DMS53 (cell line): ENCODE results near the gene KCNQ1.

Source experiments
- DNase-seq: peaks from one replicate; lab custom pipeline; 2025; lab: John Stamatoyannopoulos, UW

KCNQ1 gene

GRCh38 chr11:2883979-2884815 is 439.4 kb downstream of the KCNQ1 start:
- no peak for DNase-seq

DNA sequence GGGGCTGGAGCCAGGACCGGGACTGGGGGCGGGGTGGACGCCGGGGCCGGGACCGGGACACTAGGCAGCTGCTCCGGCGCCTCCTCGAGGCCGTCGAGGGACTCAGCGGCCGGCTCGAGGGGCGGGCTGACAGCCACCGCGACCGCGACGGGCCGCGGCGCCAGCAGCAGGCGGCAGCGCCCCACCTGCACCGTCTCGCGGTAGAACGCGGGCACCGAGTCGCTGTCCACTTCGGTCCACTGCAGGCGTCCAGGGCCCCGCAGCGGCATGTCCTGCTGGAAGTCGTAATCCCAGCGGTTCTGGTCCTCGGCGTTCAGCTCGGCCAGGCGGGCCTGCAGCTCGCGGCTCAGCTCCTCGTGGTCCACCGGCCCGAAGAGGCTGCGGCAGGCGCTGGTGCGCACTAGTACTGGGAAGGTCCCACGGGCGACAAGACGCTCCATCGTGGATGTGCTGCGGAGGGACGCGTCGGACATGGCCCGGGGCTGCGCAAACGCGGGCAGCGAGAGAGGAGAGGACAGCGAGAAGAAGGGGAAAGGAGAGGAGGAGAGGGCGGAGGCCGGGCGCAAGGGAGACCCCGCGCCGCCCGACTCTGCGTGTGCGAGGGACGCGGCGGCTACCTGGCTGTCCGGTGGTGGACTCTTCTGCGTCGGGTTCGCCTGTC is 440.3 kb downstream of the KCNQ1 start:
- peak; percentile 73 for DNase-seq

DNA sequence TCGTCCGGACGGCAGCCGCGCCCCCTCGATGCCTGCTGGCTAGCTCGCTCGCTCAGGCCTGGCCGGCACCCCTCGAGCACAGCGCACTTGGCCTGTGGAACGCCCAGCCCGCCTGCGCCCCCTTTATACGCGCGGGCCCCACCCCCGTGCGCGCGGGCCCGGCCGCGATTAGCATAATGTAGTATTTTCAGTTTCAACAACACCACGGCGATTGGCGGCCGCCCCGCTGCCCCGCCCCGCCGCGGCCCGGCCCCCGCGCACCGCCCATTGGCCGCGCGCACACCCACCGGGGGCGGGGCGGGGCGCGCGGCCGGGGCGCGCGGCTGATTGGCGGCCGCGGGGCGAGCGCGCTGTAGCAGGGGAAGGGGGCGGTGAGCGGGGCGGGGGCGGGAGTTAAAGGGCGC is 440.9 kb downstream of the KCNQ1 start, which contains the start of gene CDKN1C:
CDKN1C (minus strand) TSS at position 98 of the 404 bp plus-strand sequence. CDS start 319 bp downstream, outside the sequence.
- peak; percentile 90 for DNase-seq

DNA sequence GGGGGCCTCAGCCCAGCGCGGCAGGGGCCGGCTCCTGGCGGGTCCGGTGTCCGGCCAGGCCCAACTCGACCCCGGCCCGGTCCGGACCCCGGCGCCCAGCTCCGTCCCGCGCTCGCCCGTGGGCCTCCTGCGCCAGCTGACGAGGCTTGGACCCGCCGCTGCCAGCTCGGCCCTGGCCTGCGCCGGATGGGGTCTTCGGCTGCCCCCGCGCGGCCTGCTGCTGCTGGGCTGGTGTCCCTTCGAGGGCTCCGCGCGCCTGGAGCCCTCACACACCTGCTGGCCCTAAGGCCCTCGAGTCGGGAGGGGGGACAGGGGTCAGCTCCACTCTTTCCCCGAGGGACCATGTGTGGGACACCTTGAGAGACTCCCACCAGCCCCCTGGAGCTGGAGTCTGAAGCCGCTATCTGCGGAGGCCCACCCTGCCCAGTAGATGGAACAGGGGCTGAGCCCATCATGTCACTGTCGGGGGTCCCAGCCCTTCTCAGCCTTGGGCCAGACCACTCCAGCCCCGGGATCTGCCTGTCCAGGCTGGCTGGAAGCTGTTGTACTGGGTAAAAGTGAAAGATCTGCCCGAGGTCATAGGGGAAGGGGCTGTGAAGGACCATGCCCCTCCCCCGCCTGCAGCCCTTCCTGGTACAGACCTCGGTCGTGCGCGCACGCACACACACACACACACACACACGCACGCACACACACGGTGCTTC is 441.5 kb downstream of the KCNQ1 start:
- DNase-seq: peak; percentile 65

- no peak for DNase-seq
Observed at GRCh38 chr11:2886936-2887335, 442.1 kb downstream of the KCNQ1 start.

DNA sequence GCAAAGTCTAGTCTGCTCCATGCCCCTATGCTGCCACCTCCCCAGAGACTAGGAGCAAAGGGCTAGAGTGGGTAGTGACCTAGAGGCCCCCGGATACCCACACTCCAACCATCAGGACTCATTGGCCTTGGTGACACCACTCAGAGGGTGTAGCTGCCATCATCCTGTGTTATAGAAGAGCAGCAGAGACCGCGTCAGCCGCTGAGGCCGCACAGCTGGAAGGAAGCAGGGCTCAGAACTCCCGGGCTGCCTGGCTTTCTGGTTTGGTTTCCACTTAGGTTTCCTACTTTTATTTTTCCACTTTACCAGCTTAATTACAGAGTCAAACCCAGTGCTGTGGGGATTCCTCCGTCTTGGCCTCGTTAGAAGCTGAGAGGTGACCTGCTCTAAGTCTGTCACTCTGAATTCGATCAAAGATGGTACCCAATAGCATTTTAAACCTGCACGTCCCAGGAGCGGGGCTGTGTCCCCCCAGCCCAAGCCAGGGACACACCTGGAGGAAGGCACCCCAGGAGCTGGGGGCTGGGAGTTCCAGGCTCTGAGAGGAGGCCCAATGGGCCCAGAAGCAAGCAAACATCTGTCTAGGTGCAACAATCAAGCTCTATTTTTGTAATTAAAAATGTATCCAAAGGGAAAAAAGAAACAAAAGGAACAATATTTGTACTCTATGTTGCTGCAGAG is 442.8 kb downstream of the KCNQ1 start:
- peak; percentile 41 for DNase-seq

DNA sequence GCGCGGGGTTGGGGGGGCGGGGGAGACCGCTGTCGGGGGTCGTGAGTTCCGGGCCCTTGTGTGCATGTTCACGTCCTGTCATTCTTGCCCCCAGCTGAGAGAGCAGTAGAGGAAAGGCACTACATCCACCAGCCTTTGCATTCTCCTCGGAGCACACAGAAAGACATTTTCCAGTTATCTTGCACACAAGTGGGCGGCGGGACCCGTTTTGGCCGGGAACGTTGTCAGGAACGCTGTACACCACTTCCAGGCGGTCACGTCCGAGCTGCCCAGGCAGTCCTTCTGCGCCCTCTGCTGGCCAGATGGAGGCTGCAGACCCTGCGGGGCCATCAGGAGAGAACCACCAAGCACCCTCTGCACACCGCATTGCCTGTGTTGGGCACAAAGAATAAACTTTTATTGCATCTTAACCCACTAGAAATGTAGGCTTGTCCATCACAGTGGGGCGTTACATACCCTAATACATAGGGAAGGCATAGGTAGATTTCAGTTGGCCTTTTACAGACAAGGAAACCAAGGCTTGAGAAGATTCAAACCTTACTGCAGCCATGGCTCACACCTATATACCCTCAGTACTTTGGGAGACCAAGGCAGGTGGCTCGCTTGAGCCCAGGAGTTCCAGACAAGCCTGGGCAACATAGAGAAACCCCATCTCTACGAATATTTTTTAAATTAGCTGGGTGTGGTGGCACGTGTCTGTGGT is 443.6 kb downstream of the KCNQ1 start:
- peak; percentile 93 for DNase-seq

- DNase-seq: no peak
Observed at GRCh38 chr11:2889362-2890273, 444.8 kb downstream of the KCNQ1 start.

GRCh38 chr11:2890466-2891294 is 445.9 kb downstream of the KCNQ1 start:
- DNase-seq: peak; percentile 89

DNA sequence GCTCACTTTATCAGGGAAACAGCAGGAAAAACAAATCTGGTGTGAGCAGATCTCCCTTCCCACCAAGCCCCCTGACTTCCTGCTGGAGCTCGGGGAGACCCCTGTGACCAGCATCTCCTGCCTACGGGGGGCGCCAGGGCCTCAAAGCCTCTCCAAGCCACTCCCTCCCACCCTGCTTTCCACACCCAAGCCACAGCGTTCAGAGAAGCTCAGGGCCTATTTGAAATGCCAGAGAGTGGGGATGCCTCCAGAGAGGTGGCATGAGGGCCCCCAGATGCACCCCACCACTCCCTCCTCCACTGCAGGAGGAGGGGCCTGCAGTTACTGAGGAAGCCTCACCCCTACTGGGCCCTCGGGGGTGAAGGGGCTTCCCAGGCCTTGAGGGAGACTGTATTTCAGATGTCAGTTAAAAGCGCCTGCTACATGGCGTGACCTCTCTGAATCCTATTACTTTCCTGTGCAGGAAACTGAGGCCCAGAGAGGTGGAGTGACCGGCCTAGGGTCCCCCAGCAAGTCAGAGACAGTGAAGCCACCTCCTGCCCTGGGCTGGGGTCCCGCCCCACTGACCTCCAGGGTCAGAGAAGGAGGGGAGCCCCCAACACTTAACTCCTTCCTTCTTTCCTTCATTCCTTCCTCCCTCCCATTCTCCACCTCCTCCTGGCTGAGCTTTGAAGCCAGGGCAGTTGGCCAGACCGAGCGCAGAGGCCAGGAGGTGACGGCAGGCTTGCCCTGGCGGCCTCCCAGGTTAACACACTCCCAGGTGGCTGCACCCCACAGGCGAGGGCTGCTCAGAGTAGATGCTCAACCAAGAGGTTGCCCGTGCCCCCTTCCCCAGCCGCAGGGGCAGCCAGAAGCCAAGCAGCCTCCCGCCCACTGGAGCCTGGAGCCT is 446.8 kb downstream of the KCNQ1 start:
- DNase-seq: peak; percentile 79

DNA sequence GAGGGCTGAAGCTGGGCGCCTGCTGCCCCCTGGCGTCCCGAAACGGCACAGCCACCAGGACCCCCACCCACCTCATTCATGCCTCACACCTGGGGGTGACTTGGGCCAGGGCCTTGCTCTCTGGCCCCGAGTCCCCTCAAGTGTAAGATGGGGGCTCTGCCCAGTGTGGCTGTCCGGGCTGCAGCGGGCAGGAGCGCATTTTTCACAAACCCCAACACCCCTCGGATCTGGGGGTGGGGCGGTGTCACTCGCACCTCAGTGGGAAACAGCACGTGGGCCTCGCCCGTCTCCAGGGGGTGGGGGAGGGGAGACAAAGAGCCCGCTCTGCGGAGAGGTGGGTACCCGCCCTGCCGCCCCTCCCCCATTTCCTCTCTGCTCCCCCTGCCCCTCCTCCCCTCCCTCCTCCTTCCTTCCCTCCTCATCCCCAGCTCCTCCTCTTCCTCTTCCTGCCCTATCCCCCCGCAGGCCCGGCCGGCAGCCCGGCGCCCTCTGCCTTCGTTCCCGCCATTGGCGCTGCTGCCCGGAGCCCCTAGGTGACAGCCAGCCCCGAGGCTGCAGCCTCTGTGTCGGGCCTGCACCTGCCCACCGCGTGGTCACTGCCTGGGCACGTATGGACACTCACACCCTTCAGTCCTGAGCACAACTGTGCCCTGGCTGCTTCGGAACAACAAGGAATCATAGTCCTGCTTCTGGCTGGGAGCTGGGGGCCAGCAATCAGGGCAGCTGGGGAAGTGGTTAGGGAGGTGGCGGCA is 447.6 kb downstream of the KCNQ1 start:
- peak; percentile 89 for DNase-seq

DNA sequence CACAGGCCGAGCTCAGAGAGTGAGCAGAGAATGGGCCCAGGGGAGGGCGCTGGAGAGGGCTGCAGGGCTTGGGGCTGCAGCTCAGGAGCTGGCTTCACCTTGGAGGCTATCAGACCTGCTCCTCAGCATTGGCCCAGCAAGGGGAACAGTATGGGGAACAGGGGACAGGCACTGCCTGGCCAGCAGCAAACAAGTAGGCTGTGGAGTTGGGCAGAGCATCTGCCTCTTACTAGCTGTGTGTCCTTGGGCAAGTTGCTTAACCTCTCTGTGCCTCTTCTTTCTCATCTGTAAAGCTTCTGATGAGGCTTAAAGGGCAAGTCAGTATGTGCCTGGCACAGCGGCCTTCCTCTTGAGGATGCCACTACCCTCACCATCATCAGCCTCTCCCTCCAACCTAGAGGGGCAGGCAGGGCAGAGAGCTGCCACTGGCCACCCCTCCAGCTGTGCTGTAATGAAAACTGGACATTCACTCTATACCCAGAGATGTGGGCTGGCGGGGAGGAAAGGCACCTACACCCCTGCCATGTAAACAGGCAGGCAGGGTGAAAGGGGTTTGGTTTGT is 448.2 kb downstream of the KCNQ1 start:
- no peak for DNase-seq

- DNase-seq: no peak
Observed at GRCh38 chr11:2893935-2894334, 449.1 kb downstream of the KCNQ1 start.

GRCh38 chr11:2896047-2896446 is 451.2 kb downstream of the KCNQ1 start:
- DNase-seq: no peak

DNA sequence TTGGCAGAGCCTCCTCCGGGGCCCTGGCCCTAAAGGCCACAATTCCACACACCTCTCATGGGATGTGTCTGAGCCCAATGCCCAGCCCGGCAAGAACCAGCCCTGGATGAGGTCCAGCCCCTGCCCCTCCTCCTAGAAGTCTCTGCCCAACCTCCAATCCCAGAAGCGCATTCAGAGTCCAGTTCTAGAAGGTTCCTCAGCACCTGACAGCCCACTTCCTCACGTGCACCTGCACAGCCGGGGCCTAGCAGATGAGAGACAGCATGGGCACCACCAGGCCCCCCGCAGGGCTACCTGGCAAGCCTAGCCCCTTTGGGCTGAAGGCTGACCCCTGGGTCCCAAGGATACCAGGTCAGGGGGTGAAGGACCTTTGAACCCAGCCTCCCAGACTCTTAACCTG is 452.2 kb downstream of the KCNQ1 start:
- no peak for DNase-seq

DNA sequence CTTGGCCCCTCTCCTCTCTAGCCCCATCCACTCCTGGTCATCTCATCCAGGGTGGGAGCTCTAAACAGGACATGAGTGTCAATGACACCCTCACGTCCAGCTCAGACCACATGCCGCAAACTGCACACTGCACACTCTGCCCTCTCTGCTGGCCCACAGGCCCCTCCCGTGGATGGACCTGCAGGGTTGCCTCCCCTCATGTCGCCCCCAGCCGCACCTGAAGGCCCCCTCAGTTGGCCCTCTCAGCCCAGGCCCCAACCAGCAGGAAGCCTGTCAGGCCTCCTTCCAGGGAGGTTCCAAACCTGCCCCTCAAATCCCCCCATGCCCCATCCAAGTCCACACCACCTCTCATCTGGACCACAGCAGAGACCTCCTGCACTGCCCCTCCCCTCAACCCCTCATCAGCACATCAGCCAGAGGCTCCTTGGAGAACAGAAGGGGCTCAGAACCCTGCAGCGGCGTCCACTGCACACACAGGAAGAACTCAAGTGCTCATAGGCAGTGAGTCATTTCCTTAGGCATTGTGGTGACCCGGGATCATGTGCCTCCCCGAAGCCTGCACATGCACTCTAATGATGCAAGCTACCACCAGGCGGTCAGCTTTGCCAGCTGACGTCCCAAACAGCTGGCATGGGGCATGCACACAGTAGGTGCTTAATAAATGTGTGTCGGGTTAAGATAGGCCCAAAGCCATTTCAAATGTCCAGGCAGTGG is 453.7 kb downstream of the KCNQ1 start:
- peak; percentile 96 for DNase-seq
